Amniotic stem cell (primary cell): ENCODE measurements around the gene SPSB1.

Source experiments
- DNase-seq: peaks from one replicate; lab custom pipeline; 2025; lab: John Stamatoyannopoulos, UW

The SPSB1 gene

DNA sequence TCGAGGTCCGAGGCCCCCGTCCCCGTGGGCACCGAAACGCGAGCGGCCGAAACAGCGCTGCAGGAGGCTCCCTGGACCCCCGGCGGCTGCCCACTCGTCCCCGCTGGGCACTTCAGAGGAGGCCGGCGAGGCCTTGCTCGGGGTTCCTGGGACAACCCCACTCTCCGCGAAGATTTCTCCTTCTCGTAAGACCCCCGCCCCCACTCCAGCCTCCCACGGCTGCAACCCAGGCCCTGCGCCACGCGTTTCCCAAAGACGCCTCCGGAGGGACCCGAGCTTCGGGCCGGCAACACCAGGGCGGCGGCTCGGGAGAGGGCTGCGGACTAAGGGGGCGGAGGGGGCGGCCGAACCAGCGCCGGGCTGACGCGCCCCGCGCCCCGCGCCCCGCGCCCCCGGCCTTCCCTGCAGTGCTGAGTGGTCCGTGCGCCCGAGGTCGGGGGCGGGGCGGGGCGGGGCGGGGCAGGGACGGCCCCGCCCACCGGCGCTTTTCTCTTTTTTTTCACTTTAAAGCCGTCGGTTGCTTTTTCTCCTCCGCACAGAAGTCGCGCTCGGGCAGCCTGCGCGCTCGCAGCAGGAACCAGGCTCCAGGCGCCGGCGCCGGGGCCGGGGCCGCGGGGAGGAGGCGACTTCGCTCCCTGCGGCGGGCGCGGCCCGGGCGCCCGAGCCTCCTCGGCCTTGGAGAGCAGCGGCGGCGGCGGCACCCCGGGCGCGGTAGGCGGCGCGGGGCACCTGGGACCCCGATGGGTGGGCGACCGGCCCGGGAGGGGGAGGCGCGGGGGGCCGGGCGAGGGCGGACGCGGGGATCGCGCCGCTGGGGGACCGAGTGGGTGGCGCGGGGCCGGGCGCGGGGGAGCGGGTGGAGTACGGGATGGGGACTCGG, at the start of gene SPSB1:
Gene SPSB1, plus strand, starts transcription at position 534 of the 880 bp plus-strand sequence. CDS start 62,998 bp downstream, outside the sequence.
- DNase-seq: peak; percentile 56

DNA sequence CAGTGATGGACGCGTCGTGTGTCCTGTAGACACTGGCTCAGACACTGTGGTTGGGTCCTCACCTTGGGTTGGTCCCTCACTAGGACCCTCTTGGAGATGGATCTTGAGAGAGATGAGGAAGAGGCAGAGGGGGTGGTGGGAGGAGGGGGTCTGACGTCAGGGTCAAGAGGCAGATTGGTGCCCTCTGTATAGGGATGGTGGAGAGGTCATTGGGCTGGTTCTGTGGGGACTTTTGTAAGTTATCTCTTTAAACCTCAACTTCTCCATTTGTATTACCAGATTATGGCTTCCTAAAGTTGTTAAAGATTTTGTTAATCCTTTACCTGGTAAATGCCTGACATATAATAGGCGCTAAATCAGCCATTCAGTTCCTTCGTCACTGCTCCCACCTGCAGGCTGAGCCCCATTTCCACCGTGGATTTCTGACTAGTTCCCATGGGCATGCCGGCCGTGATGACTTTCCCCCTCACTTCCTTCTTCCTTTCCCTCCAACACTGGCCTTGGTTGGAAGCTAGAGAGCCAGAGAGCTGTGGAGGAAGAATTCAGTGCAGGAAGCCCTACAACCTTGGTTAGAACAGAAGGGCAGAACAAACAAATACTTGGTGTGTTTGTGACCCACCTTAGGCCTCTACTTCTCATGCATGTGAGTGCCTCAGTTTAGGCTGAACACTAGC, 49.5 kb upstream of the SPSB1 start:
- DNase-seq: no peak

DNA sequence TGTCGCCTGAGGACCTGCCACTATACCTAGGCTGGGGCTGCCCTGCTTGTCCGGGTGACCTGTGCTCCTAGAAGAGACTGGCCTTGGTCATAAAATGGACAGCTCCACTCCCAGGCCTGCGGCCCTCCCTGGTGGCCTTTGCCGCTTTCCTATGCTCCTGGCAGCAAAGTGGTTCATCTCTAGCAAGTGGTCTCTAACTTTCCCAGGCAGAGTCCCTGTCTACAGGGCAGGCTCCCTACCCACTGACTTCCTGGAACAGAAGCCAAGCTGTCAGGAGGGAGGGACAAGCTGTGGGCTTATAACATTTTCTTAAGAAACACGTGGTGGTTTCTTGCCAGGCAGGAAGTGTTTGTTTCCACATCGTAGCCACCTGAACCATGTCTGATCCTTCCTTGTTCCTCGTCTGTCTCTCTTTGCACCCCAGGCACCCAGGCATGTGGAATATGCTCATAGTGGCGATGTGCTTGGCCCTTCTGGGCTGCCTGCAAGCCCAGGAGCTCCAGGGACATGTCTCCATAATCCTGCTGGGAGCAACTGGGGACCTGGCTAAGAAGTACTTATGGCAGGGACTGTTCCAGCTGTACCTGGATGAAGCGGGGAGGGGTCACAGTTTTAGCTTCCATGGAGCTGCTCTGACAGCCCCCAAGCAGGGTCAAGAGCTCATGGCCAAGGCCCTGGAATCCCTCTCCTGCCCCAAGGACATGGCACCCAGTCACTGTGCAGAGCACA, 48.0 kb upstream of the SPSB1 start:
- DNase-seq: no peak

DNA sequence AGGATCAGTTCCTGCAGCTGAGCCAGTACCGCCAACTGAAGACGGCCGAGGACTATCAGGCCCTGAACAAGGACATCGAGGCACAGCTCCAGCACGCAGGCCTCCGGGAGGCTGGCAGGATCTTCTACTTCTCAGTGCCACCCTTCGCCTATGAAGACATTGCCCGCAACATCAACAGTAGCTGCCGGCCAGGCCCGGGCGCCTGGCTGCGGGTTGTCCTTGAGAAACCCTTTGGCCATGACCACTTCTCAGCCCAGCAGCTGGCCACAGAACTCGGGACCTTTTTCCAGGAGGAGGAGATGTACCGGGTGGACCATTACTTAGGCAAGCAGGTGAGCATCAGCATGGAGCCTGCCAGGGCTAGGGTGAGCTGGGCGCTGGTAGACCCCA, 47.5 kb upstream of the SPSB1 start:
- no peak for DNase-seq

DNA sequence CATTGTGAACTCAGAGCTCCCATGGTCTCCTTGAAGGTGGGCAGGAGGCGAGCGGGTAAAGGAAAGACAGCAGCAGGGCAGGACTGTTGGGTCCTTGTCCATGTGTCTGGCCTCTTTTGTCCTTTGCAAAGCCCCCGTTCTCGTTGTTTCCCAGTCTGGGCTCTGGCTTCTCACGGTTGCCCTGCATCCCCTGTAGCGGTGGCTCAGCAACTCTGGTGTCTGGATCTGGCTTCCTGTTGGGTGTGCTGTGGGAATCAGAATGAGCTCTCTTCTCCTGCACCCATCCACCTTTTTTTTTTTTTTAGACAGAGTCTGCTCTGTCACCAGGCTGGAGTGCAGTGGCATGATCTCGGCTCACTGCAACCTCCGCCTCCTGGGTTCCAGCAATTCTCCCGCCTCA, 47.0 kb upstream of the SPSB1 start:
- DNase-seq: no peak

DNA sequence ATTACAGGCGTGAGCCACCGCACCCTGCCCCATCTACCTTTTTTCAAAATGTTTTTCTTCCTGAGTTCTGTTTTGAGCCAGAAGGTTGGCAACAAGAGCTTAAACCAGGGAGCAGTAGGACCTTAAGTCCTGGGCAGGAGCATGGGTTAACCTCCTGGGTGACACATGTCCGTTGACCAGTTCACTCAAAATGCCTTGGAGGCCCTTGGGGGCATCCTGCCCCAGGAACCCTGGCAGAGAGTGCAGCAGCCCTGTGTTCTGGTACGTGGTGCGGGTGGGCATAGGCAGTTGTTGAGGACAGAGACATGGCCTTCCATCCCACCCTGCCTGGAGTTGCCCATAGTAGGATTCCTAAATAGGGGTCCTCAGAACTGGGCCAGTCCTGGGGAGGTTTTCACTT, 46.5 kb upstream of the SPSB1 start:
- no peak for DNase-seq

DNA sequence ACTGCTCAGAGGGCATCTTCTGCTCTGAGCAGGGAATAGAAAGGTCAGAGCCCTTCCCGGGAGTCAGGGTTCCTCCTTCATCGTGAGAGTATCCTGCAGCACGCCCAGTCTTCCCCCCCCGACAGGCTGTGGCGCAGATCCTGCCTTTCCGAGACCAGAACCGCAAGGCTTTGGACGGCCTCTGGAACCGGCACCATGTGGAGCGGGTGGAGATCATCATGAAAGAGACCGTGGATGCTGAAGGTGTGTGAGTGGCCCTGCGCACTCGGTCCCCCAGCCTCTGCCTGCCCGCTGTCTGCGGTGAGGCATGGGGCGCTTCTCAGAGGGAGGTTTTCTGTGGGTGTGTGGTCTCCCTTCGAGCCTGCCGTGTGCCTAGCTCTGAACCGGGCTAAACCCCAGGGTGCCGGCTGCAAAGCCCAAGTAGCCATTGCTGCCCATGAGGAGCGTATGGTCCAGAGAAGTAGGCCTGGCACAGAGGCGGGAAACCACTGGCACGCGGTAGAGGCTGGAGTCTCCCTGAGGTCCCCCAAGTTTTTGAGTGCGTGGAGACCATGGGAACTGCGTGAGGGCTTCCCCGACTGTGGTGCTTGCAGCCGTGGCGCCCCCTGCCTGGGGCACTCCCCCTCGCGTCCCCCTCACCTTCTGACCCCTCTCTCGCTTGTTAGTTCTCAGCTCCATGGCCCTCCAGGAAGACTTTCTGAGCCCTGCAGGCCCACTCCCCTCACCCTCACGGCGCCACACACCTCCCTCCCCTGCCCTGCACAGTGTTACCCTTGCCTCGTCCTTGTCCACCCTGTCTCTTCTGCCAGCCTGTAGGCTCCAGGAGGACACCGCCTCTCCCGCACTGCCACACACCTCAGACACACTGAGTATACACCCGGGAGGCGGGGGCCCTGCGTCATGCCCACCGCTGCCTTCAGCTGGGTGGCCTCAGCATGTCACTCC, 45.6 kb upstream of the SPSB1 start:
- DNase-seq: no peak

DNA sequence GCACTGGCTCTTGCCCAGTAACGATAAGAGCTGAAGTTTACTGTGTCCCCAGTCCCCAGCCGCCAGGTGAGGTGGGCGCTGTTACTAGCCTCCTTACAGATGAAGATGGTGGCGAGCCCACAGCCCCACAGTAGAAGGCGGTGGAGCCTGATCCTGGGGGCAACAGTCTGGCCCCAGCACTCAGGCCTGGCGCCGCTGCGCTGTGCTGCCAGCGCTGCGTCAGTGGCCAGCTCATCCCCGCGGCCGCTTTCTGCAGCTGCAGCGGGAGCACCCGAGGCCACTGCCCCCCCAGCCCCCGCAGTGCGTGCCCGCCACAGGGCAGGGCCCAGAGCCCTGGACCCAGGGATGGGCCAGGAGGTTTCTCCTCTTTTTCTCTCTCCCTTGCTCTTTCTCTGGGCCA, 44.8 kb upstream of the SPSB1 start:
- DNase-seq: no peak

DNA sequence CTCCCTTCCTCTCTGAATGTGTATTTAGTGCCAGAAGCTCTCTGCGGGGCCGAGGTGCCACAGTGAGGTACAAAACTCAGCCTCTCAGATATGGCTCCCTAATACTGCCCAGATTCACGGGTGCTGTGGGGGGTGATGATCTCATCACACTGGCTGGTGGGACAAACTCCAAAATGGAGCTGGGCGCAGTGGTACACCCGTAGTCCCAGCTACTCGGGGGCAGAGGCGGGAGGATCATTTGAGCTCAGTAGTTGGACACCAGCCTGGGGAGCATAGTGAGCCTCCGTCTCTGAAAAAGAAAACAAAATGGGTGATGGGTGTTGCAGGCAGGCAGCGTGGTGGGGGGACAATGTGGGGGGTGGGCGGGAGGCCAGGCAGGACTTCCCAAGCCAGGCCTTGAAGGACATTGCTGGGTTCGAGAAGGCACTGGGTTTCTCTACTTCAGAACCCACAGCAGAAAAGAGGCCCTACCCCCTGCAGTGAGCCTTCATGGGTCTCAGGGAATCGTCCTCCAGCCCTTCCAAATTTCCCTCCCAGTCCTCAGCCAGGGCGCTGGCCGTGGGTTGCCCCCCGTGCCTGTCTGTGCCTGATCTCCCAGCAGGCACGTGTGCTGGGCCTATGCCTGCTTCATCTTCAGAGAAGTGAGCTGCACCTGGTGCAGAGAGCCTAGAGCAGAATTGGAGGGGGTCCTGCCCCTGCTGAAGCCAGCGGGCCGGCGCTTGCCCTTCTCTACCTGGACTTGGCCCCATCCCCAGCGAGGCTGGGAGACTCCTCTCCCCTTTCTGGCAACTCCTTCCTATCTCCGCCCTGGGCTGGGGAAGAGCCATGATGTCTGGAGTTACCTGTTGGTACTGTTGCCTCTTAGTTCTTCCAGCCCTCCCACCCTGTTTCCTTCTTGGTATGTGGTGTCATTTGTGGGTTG, 44.1 kb upstream of the SPSB1 start:
- DNase-seq: no peak

DNA sequence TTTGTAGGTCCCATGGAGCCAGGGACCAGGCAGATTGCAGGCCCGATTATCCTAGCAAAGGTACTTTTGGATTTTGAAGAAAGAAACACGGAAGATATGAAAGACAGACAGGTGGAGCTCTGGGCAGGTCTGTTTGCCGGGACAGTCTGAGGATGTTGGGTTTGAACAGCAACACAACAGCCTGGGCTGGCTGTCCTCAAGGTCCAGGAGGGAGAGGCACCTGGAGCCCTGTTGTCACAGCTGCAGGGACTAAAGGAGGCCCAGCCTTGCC, 43.5 kb upstream of the SPSB1 start:
- no peak for DNase-seq

DNA sequence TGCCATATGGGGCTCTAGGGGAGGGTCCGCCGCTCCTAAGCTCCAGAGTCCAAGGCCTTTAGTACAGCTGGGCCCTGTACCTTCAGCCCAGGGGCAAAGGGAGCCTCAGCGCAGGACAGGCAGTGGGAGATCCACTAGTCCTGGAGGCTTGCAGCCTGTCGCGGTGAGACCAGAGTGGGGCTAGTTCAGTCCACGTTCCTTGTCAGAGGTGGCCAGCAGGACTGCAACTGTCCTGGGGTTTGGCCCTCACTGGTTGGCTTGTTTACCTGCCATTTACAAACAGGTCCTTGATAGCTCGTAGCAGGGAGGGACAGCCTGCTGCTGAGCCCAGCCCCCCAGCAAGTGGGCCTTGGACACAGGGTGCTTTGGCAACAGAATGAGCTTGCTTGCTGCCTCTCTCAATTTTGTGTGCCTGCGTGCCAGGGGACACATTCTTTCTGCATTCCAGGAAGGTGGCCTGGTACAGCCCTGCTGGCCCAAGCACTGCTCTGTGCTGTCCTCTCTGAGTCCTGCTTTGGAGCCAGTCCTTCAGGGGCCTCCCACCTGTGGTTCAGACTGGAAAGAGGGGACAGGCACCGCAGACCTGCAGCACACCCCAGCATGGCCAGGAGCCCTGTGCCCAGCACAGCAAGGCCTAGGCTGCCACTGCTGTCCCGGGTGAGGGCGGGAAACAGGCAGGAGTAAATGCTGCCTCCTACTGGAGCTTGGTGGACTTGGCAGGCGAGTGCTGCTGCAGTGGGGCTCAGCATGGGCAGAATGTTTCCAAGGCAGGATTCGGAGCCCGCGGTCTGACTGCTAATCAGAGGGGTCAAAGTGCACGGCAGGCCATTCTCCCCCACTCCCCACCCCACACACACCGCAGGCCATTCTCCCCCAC, 42.9 kb upstream of the SPSB1 start:
- no peak for DNase-seq

DNA sequence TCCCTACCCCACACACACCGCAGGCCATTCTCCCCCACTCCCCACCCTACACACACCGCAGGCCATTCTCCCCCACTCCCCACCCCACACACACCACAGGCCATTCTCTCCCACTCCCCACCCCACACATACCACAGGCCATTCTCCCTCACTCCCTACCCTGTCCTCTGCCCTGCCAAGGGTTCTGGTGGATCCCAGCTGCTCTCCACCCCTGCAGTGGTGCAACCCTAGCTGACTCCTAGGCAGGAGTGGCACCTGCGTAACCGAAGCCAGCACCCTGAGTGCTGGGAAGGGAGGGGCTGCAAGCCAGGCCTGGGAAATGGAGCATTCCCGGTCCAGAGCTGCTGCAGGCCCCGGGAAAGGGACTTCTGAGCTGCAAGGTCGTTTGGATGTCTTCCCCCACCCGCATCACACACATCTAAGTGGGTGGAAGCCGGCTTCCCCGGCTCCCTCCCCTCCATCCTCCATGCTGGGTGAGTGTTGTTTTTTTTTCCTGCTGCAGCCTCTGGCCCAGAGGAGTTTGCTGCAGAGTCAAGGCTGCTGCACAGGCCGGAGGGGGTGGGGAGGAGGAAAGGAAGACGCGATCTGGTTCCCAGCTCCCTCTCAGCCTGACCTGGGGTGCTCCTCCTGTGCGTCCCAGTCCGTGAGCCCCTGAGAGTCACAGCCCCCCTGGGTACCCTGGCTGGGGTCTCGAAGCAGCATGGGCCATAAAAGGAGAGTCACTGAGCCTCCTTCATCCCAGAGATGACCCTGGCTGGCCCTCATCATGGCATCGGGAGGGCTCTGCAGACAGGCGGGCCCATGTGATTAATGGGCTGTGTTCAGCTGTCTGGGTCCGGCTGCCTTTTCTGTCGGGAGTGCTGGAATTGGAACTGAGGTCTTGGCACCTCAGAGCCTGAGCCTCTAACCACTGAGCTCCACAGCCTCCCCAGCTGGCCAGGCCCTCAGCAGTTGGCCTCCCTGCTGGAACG, 42.0 kb upstream of the SPSB1 start:
- DNase-seq: no peak

DNA sequence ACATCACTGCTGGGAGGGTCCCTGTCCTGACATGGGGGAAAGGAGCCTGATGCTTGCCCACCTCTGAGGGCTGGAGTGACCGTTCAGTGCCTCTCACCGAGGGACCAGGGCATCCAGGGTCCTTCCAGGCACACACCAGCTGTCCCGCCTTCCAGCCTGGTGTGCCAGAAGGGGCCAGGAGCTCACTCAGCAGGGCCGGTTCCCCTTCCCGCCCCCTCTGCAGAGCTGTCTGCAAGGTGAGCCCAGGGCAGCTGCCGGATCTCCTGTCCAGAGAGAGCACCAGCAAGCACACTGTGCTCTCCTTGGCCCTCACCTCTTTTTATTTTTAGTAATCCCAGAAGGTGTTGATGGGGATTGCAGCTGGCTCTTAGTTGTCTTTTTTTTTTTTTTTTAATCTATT, 41.2 kb upstream of the SPSB1 start:
- no peak for DNase-seq

DNA sequence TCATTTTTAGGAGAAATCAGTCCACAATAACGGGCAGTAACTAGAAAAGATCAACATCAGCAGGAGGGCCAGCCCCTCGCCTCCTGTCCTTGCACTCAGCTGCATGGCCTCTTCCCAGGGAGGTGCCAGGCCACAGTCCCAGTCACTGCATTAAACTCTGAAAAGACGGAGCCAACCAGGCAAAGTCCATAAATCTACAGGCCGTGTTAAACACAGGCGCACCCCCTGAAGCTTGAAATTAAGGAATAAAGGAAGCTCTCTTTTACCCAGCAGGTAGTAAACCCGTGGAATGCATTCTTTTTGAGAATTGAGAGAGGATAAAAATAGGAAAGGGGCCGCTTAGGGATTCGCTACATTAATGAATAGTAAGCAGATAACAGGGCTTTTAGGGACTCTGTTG, 39.7 kb upstream of the SPSB1 start:
- DNase-seq: no peak

DNA sequence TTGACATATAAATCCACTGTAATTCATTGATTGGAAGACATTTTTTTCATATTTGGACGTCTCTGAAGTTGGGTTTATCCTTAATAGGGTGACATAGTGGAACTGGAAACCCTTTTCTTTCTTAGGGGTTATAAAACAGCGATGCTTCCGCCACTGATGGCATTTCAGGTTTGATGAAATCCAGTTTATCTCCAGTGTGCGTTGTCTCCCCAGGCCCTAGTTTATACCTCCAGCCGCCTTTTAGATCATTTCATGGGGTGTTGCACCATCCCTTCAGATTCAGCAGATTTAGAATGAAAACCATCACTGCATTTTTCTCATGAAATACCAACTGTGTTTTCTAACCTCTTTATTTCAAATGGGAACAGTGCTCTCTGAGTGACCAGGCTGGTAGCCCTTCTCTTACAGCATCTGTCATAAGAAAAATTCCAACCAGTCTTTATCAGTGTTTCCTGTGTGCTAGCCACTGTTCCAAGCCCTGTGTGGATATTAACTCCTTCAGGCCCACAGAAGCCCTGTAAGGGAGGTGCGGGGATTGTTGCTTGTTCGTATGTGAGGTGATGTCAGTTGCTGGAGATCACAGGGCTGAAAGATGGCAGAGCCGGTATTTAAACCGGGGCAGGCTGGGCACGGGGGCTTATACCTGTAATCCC, 39.1 kb upstream of the SPSB1 start:
- no peak for DNase-seq

DNA sequence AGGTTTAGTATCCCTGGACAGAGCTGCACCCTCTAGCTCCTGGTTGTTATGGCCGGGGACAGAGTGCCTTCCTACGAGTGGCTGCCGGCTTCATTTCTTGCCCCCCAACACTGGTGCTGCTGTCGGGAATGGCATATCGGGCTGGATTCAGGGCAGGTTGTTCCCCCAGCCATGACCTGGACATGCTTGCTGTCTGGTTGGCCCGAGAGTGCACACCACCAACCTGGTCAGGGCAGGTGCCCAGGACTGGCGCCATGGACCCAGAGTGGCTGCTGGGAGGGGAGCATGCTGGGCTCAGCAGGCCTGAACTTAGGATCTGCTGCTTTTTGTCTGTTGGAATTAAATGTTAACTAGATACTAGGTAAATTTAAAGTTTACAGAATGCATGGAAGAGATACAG, 36.4 kb upstream of the SPSB1 start:
- no peak for DNase-seq

DNA sequence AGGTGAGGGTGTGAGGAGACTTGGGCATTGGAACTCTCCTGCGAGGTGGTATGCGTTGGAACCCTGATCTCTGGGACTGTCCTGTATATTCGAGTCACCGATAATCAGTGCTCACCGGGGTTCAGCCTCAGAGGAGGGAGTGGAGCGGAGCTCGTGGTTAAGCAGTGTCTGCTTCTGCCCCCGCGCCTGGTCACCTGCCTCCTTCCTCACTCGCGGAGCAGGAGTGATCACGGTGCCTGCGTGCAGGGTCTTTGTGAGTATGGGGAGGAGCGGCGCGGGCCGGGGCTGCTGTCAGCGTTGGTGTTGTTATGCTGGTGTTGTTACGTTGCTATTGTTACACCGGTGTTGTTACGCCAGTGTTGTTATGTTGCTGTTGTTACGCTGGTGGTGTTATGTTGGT, 34.8 kb upstream of the SPSB1 start:
- no peak for DNase-seq

DNA sequence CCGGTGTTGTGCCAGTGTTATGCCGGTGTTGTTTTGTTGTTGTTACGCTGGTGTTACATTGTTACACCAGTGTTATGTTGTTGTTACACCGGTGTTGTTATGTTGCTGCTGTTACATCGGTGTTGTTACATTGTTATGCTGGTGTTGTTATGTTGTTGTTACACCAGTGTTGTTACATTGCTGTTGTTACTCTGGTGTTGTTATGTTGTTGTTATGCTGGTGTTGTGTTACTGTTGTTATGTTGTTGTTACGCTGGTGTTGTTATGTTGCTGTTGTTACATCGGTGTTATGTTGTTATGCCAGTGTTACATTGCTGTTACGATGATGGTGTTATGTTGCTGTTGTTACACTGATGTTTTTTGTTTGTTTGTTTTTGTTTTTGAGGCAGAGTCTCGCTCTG, 34.1 kb upstream of the SPSB1 start:
- DNase-seq: no peak
